Esophagus muscularis mucosa (tissue), 4 donors: ENCODE data around the gene BMPR1B. TPM values are rescaled to one million over a fixed set of nuclear protein-coding genes. Genes with fewer than 3 reads are reported as not detected.
A peak's percentile ranks its signal among the peaks of the same experiment; 100 is the strongest.
"Not testable (repeated sequence)": the region's sequence is repeated elsewhere in the genome, so short reads cannot be mapped to it uniquely, and the experiment has no call there.

Experiments
- DNase-seq: peaks from one replicate; pipeline ENCODE4 v3.0.0-alpha.2; 2017; ENCODE audit errors: extremely low spot score
- H3K27ac ChIP-seq, 4 donors: fragments of 200-600 bp; sonication (generic); replicated peaks in 1 of 4; 1 replicate in 3 of 4; 2 replicates in 1 of 4; pipeline ENCODE4 v1.5.1; 2016 to 2019; ENCODE audit warnings: mild to moderate bottlenecking in 1 of 4
- H3K27me3 ChIP-seq, 4 donors: fragments of 200-600 bp; sonication (generic); one replicate each; pipeline versions ENCODE4 v1.5.1 to v1.6.0; 2016 to 2019
- H3K36me3 ChIP-seq, 4 donors: fragments of 200-600 bp; sonication (generic); one replicate each; pipeline ENCODE4 v1.5.1; 2016 to 2019
- H3K4me1 ChIP-seq, 4 donors: fragments of 200-600 bp; sonication (generic); one replicate each; pipeline ENCODE4 v1.5.1; 2016 to 2019
- H3K4me3 ChIP-seq, 4 donors: fragments of 200-600 bp; sonication (generic); 1 replicate in 2 of 4; 2 replicates in 2 of 4; pipeline ENCODE4 v1.5.1; 2016 to 2019; ENCODE audit warnings: mild to moderate bottlenecking in 4 of 4, moderate library complexity in 1 of 4
- H3K9me3 ChIP-seq, 4 donors: fragments of 200-600 bp; sonication (generic); 1 replicate in 3 of 4; 2 replicates in 1 of 4; pipeline ENCODE4 v1.5.1; 2016 to 2019
- EP300 ChIP-seq: sonication (generic); formaldehyde crosslinking; IDR thresholded peaks from one replicate; pipeline ENCODE4 v1.6.1; 2017; ENCODE audit warnings: antibody characterized with exemption
- POLR2A ChIP-seq: fragments of 450-650 bp; IDR thresholded peaks from one replicate; pipeline ENCODE4 v1.6.1; 2017; ENCODE audit warnings: antibody characterized with exemption, moderate library complexity, mild to moderate bottlenecking, low read depth
- POLR2AphosphoS5 ChIP-seq, 2 donors: sonication (generic); formaldehyde crosslinking; IDR thresholded peaks; one replicate each; pipeline ENCODE4 v1.6.1; 2017; ENCODE audit warnings: antibody characterized with exemption in 2 of 2
- WGBS: methylation state at CpG from one replicate; pipeline ENCODE4 v1.1.5; 2018; 5-methylcytosine and 5-hydroxymethylcytosine counted together
- intact Hi-C: fragments of 100-400 bp; cut with DNase I; formaldehyde crosslinking; loops from one replicate; pipeline ENCODE4 v1.15.1; 2023
- total RNA-seq, 4 donors: library from RNA; depleted of rRNA; stranded (reverse); fragments of >200 nt; gene quantifications; one replicate each; pipeline versions ENCODE4 v1.1.0 to v1.2.1, GENCODE V29; 2016
- TF ChIP-seq, protein P1 (sequence below), 3 experiments: fragments of 200-600 bp in 2 of 3; fragments of 450-650 bp in 1 of 3; sonication (generic) in 2 of 3; IDR thresholded peaks; one replicate each; pipeline ENCODE4 v1.5.1; 2017 to 2019; ENCODE audit warnings: antibody characterized with exemption in 3 of 3, mild to moderate bottlenecking in 2 of 3, moderate library complexity in 1 of 3

BMPR1B gene
- total RNA-seq, 4 donors from 2014 or later, result 11.3 to 22.0 (median 17.6) TPM

DNA sequence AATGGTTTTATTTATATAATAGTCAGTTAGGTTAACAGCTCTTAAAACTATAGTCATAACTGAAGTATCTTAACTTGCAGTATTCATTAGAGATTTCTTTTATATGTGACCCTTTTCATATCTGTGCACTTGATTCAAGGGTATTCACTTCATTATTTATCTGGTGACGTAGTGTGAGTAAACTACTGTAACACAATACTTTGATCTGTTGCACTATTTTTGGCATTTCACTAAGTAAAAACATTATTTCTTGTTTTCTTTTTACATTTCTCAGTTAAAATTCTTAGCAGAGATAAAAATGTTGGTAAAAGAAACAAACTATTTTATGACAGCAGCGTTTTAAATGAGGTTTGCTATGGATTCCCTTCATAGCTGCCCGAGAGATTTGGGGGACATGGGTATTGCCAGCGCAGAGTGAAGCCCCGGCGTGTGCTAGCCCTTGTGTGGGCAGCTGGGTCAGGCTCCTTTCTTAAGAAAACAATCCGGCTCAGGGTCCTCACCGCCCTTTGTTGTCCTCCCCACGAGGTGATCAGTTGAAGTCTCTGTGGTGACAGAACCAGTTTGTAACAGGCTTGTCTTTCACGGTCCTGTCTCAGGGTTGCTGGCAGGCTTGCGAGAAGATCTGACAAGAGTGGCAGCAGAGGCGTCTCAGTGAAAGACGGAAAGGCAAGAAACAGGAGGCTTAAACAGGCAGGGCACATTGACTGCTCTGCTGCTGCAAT lies 293.4 kb downstream of the BMPR1B start:
- H3K4me1 ChIP-seq, result peaks cover 0 to 24% (median 9%) of the 10 kb centered on the region in 4 donors
- intact Hi-C loops, result no loop called here
- WGBS, result 68% methylated on average over 13 of the region's 13 CpGs
- no peaks in the 10 kb centered on the region for H3K36me3 ChIP-seq
- DNase-seq, result no peak
- no peaks in the 10 kb centered on the region for H3K27me3 ChIP-seq
- no peak for TF ChIP-seq POLR2A
- TF ChIP-seq, protein P1, sequence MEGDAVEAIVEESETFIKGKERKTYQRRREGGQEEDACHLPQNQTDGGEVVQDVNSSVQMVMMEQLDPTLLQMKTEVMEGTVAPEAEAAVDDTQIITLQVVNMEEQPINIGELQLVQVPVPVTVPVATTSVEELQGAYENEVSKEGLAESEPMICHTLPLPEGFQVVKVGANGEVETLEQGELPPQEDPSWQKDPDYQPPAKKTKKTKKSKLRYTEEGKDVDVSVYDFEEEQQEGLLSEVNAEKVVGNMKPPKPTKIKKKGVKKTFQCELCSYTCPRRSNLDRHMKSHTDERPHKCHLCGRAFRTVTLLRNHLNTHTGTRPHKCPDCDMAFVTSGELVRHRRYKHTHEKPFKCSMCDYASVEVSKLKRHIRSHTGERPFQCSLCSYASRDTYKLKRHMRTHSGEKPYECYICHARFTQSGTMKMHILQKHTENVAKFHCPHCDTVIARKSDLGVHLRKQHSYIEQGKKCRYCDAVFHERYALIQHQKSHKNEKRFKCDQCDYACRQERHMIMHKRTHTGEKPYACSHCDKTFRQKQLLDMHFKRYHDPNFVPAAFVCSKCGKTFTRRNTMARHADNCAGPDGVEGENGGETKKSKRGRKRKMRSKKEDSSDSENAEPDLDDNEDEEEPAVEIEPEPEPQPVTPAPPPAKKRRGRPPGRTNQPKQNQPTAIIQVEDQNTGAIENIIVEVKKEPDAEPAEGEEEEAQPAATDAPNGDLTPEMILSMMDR (IDR thresholded peaks at IDR 0.05), result no peak
- TF ChIP-seq POLR2AphosphoS5 (IDR thresholded peaks at IDR 0.05), result no peak
- no peak for TF ChIP-seq EP300
- peak overlapping the region in 1 of 4 donors; percentile 4 for H3K4me3 ChIP-seq
- H3K9me3 ChIP-seq, result no peaks in the 10 kb centered on the region
- H3K27ac ChIP-seq, result no peak overlapping the region

DNA sequence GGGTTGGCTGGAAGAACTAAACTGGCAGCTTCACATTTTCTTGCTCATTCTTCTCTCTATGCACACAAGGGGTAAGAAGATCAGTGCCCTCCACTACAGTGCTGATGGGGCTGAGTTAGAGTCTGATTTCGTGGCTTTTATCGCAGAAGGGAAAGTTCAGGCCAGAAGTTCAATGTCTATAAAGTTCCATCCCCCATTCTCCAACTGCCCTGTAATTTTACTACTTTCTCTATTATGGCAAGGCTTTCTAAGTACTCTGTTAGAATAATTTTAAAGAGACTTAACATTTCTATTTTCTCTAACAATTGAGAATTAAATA lies 293.9 kb downstream of the BMPR1B start:
- TF ChIP-seq, protein P1 (IDR thresholded peaks at IDR 0.05), result no peak
- TF ChIP-seq POLR2A (no peak), POLR2AphosphoS5 (IDR thresholded peaks at IDR 0.05) (no peak), EP300 (no peak)
- Histone ChIP-seq H3K4me1 (peaks cover 0 to 24% (median 9%) of the 10 kb centered on the region in 4 donors), H3K27ac (no peak overlapping the region), H3K27me3 (no peaks in the 10 kb centered on the region), H3K4me3 (peak overlapping the region in 1 of 4 donors; percentile 4), H3K9me3 (no peaks in the 10 kb centered on the region), H3K36me3 (no peaks in the 10 kb centered on the region)
- DNase-seq, result no peak
- intact Hi-C loops, result no loop called here
- WGBS, result 81% methylated on average over 2 of the region's 2 CpGs

DNA sequence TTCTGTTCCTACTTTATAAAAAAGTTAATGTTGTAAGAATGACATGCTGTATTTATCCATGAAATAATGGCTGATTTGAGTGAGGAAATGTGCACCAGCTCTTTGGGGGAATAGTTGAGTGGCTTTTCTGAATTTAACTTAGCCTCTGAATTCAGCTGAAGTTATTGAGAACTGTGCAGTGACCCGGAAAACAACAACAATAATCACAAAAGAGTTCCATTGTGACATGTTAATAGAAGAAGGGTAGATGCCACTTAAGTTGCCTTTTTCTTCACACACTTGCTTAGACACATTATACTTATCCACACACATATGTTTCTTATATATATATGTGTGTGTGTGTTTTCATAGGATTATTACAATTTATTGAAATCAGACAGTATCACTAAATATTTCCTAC lies 301.2 kb downstream of the BMPR1B start:
- no peak overlapping the region for H3K4me3 ChIP-seq
- H3K27ac ChIP-seq, result no peak overlapping the region
- H3K36me3 ChIP-seq, result no peaks in the 10 kb centered on the region
- no peak for TF ChIP-seq POLR2AphosphoS5 (IDR thresholded peaks at IDR 0.05)
- no peak for TF ChIP-seq POLR2A
- TF ChIP-seq EP300, result no peak
- TF ChIP-seq, protein P1 (IDR thresholded peaks at IDR 0.05), result no peak
- 89% methylated on average over 1 of the region's 1 CpG for WGBS
- no peaks in the 10 kb centered on the region for H3K27me3 ChIP-seq
- no peaks in the 10 kb centered on the region for H3K9me3 ChIP-seq
- DNase-seq, result no peak
- peaks cover 0 to 10% (median 0%) of the 10 kb centered on the region in 4 donors for H3K4me1 ChIP-seq
- intact Hi-C loops, result no loop called here

DNA sequence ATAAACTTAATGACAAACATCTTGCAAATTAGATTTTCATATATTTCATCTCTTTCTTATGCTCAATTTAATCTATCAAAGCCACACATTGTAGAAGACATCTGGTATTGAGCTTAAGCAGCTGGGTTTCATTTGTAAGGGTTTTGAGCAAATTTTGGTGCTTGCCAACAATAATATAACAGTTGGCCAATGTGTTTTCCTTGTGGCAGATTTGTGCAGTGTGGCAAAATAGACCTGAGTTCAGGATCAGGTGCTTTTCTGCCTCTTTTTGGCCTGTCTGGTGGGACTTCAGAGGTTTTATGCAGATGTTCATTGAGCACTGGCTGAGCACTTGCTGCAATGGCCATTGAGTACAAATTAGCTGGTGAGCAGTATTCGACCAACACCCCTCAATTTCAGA lies 301.9 kb downstream of the BMPR1B start:
- Histone ChIP-seq H3K9me3 (no peaks in the 10 kb centered on the region), H3K4me3 (no peak overlapping the region), H3K4me1 (peaks cover 0 to 10% (median 0%) of the 10 kb centered on the region in 4 donors), H3K36me3 (no peaks in the 10 kb centered on the region), H3K27me3 (no peaks in the 10 kb centered on the region), H3K27ac (no peak overlapping the region)
- TF ChIP-seq, protein P1 (IDR thresholded peaks at IDR 0.05), result no peak
- TF ChIP-seq EP300 (no peak), POLR2AphosphoS5 (IDR thresholded peaks at IDR 0.05) (no peak), POLR2A (no peak)
- 63% methylated on average over 1 of the region's 1 CpG for WGBS
- intact Hi-C loops, result no loop called here
- no peak for DNase-seq

DNA sequence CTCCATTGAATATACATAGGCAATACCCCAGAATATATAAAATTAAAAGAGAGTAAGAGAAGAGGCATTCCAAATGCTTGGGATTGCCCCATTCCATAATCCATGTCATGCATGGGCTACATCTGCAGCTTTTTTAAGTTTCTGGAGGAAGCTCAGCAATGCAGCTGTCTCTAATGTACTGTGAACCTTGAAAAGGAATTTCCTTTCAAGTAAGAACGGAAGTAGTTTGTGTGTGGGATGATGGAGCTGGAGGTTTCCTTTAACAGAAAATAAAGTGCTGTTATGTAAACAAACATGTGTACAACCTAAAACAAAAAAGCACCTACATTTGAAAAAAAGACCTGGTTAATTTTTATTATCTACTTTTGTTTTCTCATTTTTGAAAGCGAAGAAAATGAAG lies 303.5 kb downstream of the BMPR1B start:
- DNase-seq, result no peak
- 75% methylated on average over 2 of the region's 2 CpGs for WGBS
- TF ChIP-seq EP300 (no peak), POLR2AphosphoS5 (IDR thresholded peaks at IDR 0.05) (no peak), POLR2A (no peak)
- TF ChIP-seq, protein P1 (IDR thresholded peaks at IDR 0.05), result no peak
- Histone ChIP-seq H3K36me3 (no peaks in the 10 kb centered on the region), H3K4me3 (no peak overlapping the region), H3K27me3 (no peaks in the 10 kb centered on the region), H3K27ac (no peak overlapping the region), H3K4me1 (peaks cover 5 to 18% (median 6%) of the 10 kb centered on the region in 4 donors), H3K9me3 (no peaks in the 10 kb centered on the region)
- intact Hi-C loops, result no loop called here

DNA sequence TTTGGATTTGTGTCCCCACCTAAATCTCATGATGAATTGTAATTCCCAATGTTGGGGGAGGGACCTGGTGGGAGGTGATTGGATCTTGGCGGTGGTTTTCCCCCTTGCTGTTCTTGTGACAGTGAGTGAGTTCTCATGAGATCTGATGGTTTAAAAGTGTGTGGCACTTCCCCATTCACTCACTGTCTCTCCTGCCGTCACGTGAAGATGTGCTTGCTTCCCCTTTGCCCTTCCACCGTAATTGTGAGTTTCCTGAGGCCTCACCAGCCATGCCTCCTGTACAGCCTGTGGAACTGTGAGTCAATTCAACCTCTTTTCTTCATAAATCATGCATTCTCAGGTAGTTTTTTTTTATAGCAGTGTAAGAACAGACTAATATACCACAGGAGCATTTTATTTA lies 304.0 kb downstream of the BMPR1B start:
- DNase-seq, H3K36me3 ChIP-seq, H3K9me3 ChIP-seq, H3K4me3 ChIP-seq, H3K27ac ChIP-seq, H3K27me3 ChIP-seq, intact Hi-C loops: not testable (repeated sequence)
- WGBS, result 76% methylated on average over 4 of the region's 4 CpGs
- H3K4me1 ChIP-seq, result peaks cover 5 to 23% (median 12%) of the 10 kb centered on the region in 4 donors
